Rectal smooth muscle tissue (tissue), 1 donor: ENCODE results near the gene COMT.
"Not testable (repeated sequence)": the region's sequence is repeated elsewhere in the genome, so short reads cannot be mapped to it uniquely, and the experiment has no call there.

Experiments used
- H3K27ac ChIP-seq: one replicate; pipeline ENCODE4 v1.7.0; 2013; ENCODE audit warnings: low read depth, low read length, inconsistent platforms
- H3K27me3 ChIP-seq: one replicate; pipeline ENCODE4 v1.7.0; 2013; ENCODE audit warnings: low read length; ENCODE audit not compliant: control insufficient read depth, insufficient read depth
- H3K36me3 ChIP-seq: one replicate; pipeline ENCODE4 v1.7.0; 2013; ENCODE audit warnings: low read length; ENCODE audit not compliant: control insufficient read depth, insufficient read depth
- H3K4me1 ChIP-seq: one replicate; pipeline ENCODE4 v1.7.0; 2013; ENCODE audit warnings: low read length; ENCODE audit not compliant: control insufficient read depth, insufficient read depth
- H3K4me3 ChIP-seq: one replicate; pipeline ENCODE4 v1.7.0; 2013; ENCODE audit warnings: low read length
- H3K9ac ChIP-seq: one replicate; pipeline ENCODE4 v1.7.0; 2013; ENCODE audit warnings: low read length

COMT gene

DNA sequence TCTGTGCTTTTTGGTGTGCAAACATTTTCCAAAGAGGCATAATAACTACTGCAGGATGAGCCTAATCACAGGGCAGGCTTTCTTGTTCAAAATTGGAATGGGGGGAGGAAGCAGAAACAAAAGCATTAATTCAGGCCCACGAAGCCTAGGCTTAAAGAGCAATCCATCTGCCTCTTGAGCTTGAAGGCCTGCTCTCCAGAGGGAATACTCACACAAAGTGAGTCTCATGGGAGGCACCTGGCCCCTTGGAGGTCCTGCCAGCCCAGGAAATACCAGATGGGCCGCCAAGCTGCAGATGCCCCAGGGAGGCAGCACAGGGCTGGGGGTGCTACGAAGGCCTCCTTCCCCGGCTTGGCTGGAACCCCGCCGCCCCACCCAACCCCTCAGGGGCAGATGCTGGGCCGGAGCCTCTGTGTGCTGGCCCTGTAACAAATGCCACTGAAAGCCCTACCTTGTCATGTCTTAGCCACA lies 39.3 kb upstream of the COMT start:
- Histone ChIP-seq H3K4me1 (no peaks in the 10 kb centered on the region), H3K27me3 (no peaks in the 10 kb centered on the region), H3K4me3 (no peak overlapping the region), H3K27ac (no peak overlapping the region), H3K36me3 (no peaks in the 10 kb centered on the region), H3K9ac (no peak overlapping the region)

DNA sequence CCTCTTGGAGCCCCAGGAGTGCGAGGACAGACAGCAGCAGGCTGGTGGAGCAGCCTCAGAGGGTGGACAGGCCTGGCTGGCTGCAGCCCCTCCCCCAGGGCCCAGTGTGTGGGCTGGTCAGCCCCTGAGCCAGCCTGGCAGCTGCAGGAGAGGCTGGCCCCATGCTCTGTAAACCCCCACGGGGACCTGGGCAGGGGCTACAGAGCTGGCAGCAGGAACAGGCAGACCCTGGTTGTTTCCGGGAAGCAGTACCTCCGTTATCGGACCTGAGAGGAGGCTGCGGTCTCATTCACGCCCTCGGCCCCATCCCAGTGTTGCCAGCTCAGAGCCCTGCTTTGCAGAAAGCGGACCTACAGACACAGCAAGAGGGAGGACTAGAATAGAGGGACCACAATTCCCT lies 38.5 kb upstream of the COMT start:
- Histone ChIP-seq H3K27me3 (no peaks in the 10 kb centered on the region), H3K36me3 (no peaks in the 10 kb centered on the region), H3K27ac (no peak overlapping the region), H3K4me3 (no peak overlapping the region), H3K9ac (no peak overlapping the region), H3K4me1 (no peaks in the 10 kb centered on the region)

DNA sequence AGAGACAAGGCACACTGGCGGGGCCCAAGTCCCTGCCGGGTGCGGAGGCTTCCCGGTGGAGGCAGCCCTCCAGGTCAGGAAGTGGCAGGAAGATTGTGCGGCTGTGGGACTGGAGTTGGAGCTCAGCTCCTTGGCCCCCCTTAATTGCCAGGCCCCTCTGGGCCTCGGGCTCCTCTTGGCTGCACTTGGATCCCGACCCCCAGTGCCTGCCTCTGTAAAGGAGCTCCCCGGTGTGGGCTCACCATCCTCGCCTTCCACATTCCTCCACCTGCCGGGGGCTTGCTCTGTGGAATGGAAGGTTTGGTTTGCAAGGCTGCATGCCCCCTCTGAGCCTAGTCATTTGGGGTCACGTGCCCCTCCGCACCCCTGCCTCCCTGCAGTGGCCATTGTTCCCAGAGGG lies 38.1 kb upstream of the COMT start:
- Histone ChIP-seq H3K9ac (no peak overlapping the region), H3K36me3 (no peaks in the 10 kb centered on the region), H3K4me3 (no peak overlapping the region), H3K27me3 (no peaks in the 10 kb centered on the region), H3K27ac (no peak overlapping the region), H3K4me1 (no peaks in the 10 kb centered on the region)

- Histone ChIP-seq H3K9ac (no peak overlapping the region), H3K4me1 (no peaks in the 10 kb centered on the region), H3K27me3 (no peaks in the 10 kb centered on the region), H3K4me3 (no peak overlapping the region), H3K36me3 (no peaks in the 10 kb centered on the region), H3K27ac (no peak overlapping the region)
Observed at GRCh38 chr22:19904174-19904856, 37.3 kb upstream of the COMT start.

DNA sequence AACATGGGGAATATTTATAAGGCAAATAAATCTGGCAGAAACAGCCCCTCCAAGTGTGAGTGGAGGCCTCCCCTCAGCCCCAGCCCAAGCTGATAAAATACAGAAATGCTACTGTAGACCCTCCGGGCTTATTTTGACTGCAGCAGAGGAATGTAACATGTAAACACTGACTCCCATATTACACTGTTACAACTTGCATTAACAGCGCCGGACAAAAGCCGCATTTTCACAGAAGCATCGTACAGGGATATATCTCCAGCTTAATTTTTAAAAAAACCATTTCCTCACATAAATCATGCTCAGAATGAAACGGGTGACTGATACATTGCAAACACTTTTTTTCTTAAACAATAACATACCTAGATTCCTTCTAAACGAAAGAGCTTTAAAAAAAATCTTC lies 36.6 kb upstream of the COMT start:
- Histone ChIP-seq H3K4me1 (no peaks in the 10 kb centered on the region), H3K27me3 (no peaks in the 10 kb centered on the region), H3K9ac (no peak overlapping the region), H3K27ac (no peak overlapping the region), H3K36me3 (no peaks in the 10 kb centered on the region), H3K4me3 (no peak overlapping the region)

GRCh38 chr22:19905347-19906276 lies 36.0 kb upstream of the COMT start:
- H3K9ac ChIP-seq, result no peak overlapping the region
- no peaks in the 10 kb centered on the region for H3K27me3 ChIP-seq
- no peak overlapping the region for H3K27ac ChIP-seq
- H3K4me3 ChIP-seq, result no peak overlapping the region
- H3K36me3 ChIP-seq, result no peaks in the 10 kb centered on the region
- no peaks in the 10 kb centered on the region for H3K4me1 ChIP-seq

DNA sequence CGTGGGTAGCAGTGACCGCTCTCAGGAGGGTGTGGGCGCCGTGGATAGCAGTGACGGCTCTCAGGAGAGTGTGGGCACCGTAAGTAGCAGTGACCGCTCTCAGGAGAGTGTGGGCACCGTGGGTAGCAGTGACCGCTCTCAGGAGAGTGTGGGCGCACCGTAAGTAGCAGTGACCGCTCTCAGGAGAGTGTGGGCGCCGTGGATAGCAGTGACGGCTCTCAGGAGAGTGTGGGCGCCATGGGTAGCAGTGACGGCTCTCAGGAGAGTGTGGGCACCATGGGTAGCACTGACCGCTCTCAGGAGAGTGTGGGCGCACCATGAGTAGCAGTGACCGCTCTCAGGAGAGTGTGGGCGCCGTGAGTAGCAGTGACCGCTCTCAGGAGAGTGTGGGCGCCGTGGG lies 34.7 kb upstream of the COMT start:
- not testable (repeated sequence) for H3K9ac ChIP-seq, H3K4me3 ChIP-seq, H3K4me1 ChIP-seq, H3K36me3 ChIP-seq, H3K27me3 ChIP-seq, H3K27ac ChIP-seq

GRCh38 chr22:19907902-19908301 lies 33.7 kb upstream of the COMT start:
- not testable (repeated sequence) for H3K9ac ChIP-seq, H3K4me1 ChIP-seq, H3K36me3 ChIP-seq, H3K4me3 ChIP-seq, H3K27ac ChIP-seq, H3K27me3 ChIP-seq

DNA sequence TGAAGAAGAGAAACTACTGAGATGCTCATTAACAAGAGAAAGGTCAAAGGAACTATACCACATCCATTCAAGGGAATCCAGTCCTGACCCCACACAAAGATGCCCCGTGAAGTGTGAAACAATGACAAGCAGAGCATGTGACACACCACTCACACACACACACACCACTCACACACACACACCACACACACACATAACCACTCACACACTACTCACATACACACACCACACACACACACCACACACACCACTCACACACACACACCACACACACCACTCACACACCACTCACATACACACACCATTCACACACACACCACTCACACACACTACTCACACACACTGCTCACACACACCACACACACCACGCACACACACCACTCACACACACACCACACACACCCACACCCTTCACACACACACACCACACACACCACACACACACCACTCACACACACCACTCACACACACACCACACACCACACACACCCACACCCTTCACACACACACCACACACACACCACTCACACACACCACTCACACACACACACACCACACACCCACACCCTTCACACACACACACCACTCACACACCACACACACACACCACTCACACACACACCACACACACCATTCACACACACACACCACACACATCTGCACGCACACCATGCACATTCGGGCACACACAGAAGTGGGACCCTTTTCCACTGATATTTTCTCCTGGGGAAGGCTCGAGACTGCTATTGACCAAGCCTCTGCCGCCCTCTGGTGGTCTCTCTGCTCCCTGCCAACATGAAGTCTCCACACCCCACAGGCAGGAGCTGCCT lies 32.0 kb upstream of the COMT start:
- Histone ChIP-seq H3K4me1 (no peaks in the 10 kb centered on the region), H3K9ac (no peak overlapping the region), H3K27me3 (no peaks in the 10 kb centered on the region), H3K36me3 (peaks cover 3% of the 10 kb centered on the region), H3K27ac (no peak overlapping the region), H3K4me3 (no peak overlapping the region)

DNA sequence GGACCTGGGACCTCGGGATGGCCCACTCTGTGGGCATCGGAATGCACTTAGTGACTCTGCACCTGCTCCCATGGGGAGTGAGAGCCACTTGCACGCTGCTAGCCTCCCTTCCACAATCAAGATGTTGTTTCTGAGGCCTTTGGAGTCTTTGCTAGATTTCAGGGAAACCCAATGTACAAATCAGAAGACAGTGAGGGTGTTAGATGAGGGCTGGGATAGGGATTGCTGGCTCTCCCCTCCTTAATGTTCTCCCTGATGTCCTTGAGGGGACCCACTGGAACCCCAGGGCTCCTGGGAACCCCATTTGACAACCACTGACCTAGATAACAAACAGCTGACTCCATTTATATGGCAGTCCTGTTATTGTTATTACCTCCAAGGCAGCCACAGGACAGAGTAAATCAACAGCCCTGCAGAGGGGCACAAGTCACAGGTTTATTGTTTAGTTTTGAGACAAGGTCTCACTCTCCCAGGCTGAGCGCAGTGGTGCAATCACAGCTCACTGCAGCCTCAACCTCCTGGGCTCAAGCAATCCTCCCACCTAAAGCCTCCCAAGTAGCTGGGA lies 31.3 kb upstream of the COMT start:
- H3K4me1 ChIP-seq, result no peaks in the 10 kb centered on the region
- H3K4me3 ChIP-seq, result no peak overlapping the region
- peaks cover 9% of the 10 kb centered on the region for H3K36me3 ChIP-seq
- H3K9ac ChIP-seq, result no peak overlapping the region
- no peak overlapping the region for H3K27ac ChIP-seq
- H3K27me3 ChIP-seq, result no peaks in the 10 kb centered on the region

DNA sequence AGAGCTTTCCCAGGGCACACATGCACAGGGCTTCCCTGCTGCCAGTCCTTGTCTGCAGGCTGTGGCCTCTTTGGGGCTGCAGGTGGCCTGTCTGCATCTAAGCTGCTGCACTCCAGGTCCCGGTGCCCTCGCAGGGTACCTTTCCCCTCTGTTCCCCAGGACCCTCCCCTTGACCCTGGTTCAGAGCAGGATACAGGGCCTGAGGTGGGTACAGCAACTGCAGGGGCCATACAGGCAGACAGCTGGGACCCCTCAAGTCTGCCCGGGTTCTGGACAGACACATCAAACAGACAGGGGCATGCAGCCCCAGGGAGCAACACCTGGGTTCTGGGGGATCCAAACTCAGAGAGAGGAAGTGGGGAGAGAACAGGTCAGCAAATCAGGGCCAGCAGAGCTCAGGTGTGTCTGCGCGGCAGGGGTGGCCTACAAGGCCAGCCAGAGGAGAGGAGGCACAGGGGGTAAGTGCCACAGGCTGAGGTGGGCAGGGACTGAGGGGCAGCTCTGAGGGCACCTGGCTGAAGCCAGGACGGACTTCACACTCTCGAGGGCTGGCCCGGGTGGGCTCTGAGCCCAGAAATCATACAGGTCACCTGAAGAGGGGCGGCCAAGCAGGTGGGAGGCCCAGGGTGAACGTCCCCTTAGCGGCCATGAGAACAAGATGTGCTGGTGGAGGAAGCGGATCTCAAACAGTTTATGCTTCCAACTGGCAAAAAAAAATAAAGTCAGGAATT lies 29.9 kb upstream of the COMT start:
- peaks cover 16% of the 10 kb centered on the region for H3K36me3 ChIP-seq
- no peak overlapping the region for H3K4me3 ChIP-seq
- H3K27me3 ChIP-seq, result no peaks in the 10 kb centered on the region
- no peak overlapping the region for H3K9ac ChIP-seq
- no peaks in the 10 kb centered on the region for H3K4me1 ChIP-seq
- no peak overlapping the region for H3K27ac ChIP-seq
